Liver (tissue), 3 donors: Measurements from ENCODE around the gene PPFIA4.

Experiments used
- CTCF ChIP-seq: fragments of 150-350 bp; IDR thresholded peaks from 2 replicates; pipeline ENCODE4 v1.5.1; 2017; ENCODE audit warnings: improper control_type of control experiment, low read depth, low read length; ENCODE audit not compliant: missing input control
- JUND ChIP-seq, 2 donors: IDR thresholded peaks; 2 replicates each; pipeline ENCODE4 v1.6.1; 2016; ENCODE audit warnings: antibody characterized with exemption in 2 of 2
- MAX ChIP-seq: IDR thresholded peaks from 2 replicates; pipeline ENCODE4 v1.6.1; 2016; ENCODE audit warnings: antibody characterized with exemption
- SP1 ChIP-seq: IDR thresholded peaks from 2 replicates; pipeline ENCODE4 v1.6.1; 2018; ENCODE audit warnings: antibody characterized with exemption, mild to moderate bottlenecking
- YY1 ChIP-seq: IDR thresholded peaks from 2 replicates; pipeline ENCODE4 v1.6.1; 2016; ENCODE audit warnings: antibody characterized with exemption, mild to moderate bottlenecking
- ZBTB33 ChIP-seq: IDR thresholded peaks from 2 replicates; pipeline ENCODE4 v1.6.1; 2016; ENCODE audit warnings: antibody characterized with exemption
- TF ChIP-seq, protein P1 (sequence below): IDR thresholded peaks from 2 replicates; pipeline ENCODE4 v1.6.1; 2016; ENCODE audit warnings: antibody characterized with exemption, mild to moderate bottlenecking
- donor health status: healthy.
- donor health status: healthy.

GRCh38 chr1:203124546-203125317, 98.4 kb downstream of the PPFIA4 start:
- no peak for TF ChIP-seq SP1
- no peak for TF ChIP-seq CTCF
- TF ChIP-seq, protein P1, sequence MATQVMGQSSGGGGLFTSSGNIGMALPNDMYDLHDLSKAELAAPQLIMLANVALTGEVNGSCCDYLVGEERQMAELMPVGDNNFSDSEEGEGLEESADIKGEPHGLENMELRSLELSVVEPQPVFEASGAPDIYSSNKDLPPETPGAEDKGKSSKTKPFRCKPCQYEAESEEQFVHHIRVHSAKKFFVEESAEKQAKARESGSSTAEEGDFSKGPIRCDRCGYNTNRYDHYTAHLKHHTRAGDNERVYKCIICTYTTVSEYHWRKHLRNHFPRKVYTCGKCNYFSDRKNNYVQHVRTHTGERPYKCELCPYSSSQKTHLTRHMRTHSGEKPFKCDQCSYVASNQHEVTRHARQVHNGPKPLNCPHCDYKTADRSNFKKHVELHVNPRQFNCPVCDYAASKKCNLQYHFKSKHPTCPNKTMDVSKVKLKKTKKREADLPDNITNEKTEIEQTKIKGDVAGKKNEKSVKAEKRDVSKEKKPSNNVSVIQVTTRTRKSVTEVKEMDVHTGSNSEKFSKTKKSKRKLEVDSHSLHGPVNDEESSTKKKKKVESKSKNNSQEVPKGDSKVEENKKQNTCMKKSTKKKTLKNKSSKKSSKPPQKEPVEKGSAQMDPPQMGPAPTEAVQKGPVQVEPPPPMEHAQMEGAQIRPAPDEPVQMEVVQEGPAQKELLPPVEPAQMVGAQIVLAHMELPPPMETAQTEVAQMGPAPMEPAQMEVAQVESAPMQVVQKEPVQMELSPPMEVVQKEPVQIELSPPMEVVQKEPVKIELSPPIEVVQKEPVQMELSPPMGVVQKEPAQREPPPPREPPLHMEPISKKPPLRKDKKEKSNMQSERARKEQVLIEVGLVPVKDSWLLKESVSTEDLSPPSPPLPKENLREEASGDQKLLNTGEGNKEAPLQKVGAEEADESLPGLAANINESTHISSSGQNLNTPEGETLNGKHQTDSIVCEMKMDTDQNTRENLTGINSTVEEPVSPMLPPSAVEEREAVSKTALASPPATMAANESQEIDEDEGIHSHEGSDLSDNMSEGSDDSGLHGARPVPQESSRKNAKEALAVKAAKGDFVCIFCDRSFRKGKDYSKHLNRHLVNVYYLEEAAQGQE = no peak
- TF ChIP-seq YY1 = no peak
- no peak for TF ChIP-seq JUND (IDR thresholded peaks at IDR 0.05)
- TF ChIP-seq MAX = no peak
- no peak for TF ChIP-seq ZBTB33
